ENCODE data around the gene METTL26. TPM values are rescaled to one million over a fixed set of nuclear protein-coding genes. Genes with fewer than 3 reads are reported as not detected.
A peak's percentile ranks its signal among the peaks of the same experiment; 100 is the strongest.

The METTL26 gene
- total and polyA plus RNA-seq, 9 of the 15 experiments (the other 6 are each of a cell fraction or from before 2014, with no cell fraction given), result 7.3 to 262 (median 80.9) TPM

- no peak for TF ChIP-seq HMGXB4 (CRISPR knock-in tag; IDR thresholded peaks at IDR 0.05)
- no peak for TF ChIP-seq NFE2 (IDR thresholded peaks at IDR 0.05; ENCODE audit: low read depth)
- TF ChIP-seq MAFG (tag; conservative IDR thresholded peaks at IDR 0.05), result no peak
Observed at GRCh38 chr16:677316-678190, 41.4 kb upstream of the METTL26 start (continued).

- Histone ChIP-seq H3K27ac (ENCODE audit: extremely low read depth, low read depth, low read length) (no peak overlapping the region), H3K27me3 (ENCODE audit: control insufficient read depth in 2 of 2, insufficient read depth in 2 of 2, low read length in 2 of 2) (no peaks in the 10 kb centered on the region), H3K4me2 (ENCODE audit: insufficient read depth, low read length) (no peak overlapping the region), H3K4me3 (no peak overlapping the region), H3K9me3 (replicated peaks; ENCODE audit: control insufficient read depth, insufficient read depth, low read depth, low read length) (no peaks in the 10 kb centered on the region), H2AFZ (ENCODE audit: low read depth, low read length) (no peak overlapping the region), H3K79me2 (ENCODE audit: control insufficient read depth, insufficient read depth, low read length) (peaks cover 23% of the 10 kb centered on the region), H3K4me1 (replicated peaks in 1 of 2; ENCODE audit: control insufficient read depth in 2 of 2, insufficient read depth in 2 of 2, low read length in 2 of 2) (peaks cover 29 to 98% of the 10 kb centered on the region in 2 experiments), H4K20me1 (replicated peaks; ENCODE audit: control insufficient read depth, insufficient read depth, low read length) (peaks cover 16% of the 10 kb centered on the region), H3K36me3 (ENCODE audit: control insufficient read depth, insufficient read depth, low read length) (peaks cover 43% of the 10 kb centered on the region), H3K9ac (ENCODE audit: insufficient read depth in 1 of 2, low read depth in 2 of 2, low read length in 2 of 2) (peak overlapping the region in 1 of 2 experiments; percentile 53; a peak in 1 of 4 replicates), H3K9me1 (ENCODE audit: control insufficient read depth, insufficient read depth, low read length) (peaks cover 2% of the 10 kb centered on the region)
- FAIRE-seq, result no peak
- ATAC-seq, result no peak
- 77% methylated on average over 22 of the region's 23 CpGs for WGBS (ENCODE audit: insufficient coverage, low coverage, missing lambda C conversion rate)
- intact Hi-C loops (cut with micrococcal nuclease), result loop anchor here (5.0 kb wide), 1 partner anchor 40 kb away; the partner anchor contains the start of gene METTL26
- BruUV-seq (replicated peaks), result no TSS peak
- in situ Hi-C loops (cut with MboI), result loop anchor here (10.0 kb wide), 1 partner anchor 282 kb away; the partner anchor contains the start of gene NME4
- POLR2A ChIA-PET, result interaction anchor here (1.0 kb wide), 1 partner anchor 281 kb away, joined by 3 read pairs; no protein-coding TSS in a partner anchor
- TF ChIP-seq PTTG1 (tag; IDR thresholded peaks at IDR 0.05; ENCODE audit: low read depth) (no peak), FIP1L1 (IDR thresholded peaks at IDR 0.05; ENCODE audit: low read depth, low read length, poor library complexity, severe bottlenecking) (peak; percentile 23), ZNF3 (CRISPR knock-in tag; IDR thresholded peaks at IDR 0.05) (no peak), PCBP1 (IDR thresholded peaks at IDR 0.05; ENCODE audit: low read depth, low read length, poor library complexity, severe bottlenecking) (peak; percentile 20)
- CTCF ChIA-PET (ENCODE audit: low intra/inter-chr PET ratio), result no interaction called here
- DNase-seq (ENCODE audit: extremely low read depth in 1 of 4, low spot score in 3 of 4), result no peak
Observed at GRCh38 chr16:676913-677312, 40.8 kb upstream of the METTL26 start.
